ENCODE results near the gene TMEM131L.

GRCh38 chr4:153530284-153530999, 64.3 kb downstream of the TMEM131L start:
- TF ChIP-seq CTCF (IDR thresholded peaks at IDR 0.05; ENCODE audit: low read depth, low read length): no peak
- TF ChIP-seq EZH2phosphoT487 (IDR thresholded peaks at IDR 0.05; ENCODE audit: low read depth): no peak
